CD4-positive, alpha-beta T cell treated with Interleukin-6 at 100 ng/mL for 8 hours (primary cell): ENCODE measurements around the gene ERCC6.

Source experiments
- DNase-seq: peaks from one replicate; pipeline ENCODE4 v3.0.0-alpha.2; 2020; ENCODE audit warnings: mixed read lengths, low spot score

ERCC6 gene

DNA sequence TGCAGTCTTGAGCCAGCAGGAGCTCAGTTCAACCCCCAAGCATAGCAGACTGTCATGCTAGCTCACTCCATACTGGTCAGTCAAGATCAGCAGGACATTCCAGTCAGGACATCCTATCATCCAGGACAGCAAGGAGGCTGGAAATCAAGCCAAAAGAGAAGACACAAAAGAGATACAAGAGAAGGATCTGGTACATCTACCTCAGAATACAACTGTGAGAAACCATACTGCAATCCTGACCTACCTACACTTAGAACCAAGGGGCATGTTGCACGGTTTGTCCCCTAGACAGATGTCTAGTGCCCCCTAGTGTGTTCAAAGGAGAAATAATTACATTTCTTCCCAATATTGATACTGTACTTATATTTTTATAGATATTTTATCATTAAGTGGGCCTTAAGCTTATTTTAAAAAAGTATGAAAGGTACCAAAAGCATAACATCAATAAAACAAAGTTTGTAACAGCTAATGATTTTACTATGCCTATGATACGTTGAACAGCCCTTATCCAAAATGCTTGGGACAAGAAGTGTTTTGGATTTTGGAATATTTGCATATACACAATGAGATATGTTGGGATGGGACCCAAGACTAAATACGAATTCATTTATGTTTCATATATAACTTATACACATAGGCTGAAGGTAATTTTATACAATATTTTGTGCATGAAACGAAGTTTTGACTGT, 26.7 kb downstream of the ERCC6 start:
- peak; percentile 27 for DNase-seq

DNA sequence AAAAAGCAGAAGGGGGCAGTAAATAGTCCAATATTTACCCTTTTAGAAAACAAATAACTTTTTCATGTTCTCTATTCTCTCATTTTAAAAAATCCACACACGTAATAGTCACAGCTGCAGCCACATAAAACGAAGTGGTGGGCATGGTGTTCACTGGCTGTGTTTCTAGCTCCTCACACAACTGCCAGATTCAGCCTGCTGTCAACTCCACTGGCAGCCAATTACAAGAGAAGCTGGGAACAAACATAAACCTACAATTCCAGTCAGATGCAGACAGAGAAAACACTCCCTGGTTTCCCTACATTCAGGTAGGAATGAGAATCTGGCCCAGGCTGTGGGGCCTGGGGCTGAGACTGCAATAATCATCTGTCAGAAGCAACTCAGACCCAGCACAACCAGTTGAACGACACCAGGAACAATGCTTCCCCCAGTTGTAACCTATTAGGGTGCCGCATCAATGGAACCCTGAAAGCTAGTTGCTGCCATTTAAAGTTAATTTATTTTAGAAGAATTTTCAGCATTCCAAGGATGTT, 29.1 kb downstream of the ERCC6 start:
- DNase-seq = no peak

DNA sequence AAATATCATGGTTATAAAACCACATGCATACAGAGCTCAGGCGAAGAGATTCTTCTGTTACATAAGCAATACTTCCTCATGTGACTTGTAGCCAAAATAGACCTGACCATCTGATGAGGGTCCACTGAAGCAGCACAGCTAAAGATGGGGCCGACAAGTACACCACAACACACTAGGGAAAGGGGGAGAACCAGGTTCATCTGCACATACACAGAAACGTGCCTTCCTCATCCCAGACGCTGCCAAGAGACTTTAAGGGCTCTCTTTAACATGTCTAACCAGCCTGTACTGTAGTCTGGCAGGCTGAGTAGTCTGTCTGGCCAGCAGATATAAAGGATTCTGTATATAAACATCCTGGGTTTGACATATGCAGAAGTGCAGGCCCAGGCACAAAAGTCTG, 30.3 kb downstream of the ERCC6 start:
- no peak for DNase-seq

DNA sequence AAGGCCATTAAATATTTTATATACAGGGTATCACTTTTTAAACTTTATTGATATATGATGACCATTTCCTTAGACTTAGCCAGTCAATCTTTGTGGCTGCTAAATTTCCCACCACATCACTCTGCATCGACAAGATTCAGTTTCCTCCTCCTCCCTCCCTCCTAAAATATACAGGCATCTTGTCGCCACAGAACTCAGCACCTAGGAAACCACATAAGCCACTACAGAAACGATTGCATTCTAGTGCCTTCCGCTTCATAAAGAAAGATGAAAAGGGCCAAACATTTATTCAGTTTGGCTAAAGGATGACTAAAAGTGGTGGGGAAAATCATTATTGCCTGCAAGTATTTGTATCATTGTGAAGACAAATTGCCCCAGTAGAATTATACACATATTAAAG, 30.7 kb downstream of the ERCC6 start:
- DNase-seq = peak; percentile 50

DNA sequence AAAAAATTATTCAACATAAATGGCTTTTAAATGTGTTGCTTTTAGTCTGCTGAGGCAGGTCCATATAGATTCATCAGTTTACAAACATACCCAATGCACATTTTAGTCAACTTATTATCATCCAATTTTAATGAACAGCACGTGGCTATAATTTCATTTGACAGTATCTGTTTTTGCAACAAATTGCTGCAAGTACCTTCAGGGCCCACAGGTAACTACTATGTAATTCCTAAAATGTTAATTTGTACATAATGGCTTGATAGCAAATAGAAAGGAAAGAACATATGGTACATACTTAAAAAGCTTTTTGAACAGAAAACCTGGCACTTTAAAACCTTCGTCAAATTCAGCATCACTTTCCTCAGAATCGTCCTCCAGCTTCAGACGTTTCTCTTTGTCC, 33.3 kb downstream of the ERCC6 start:
- DNase-seq = no peak

DNA sequence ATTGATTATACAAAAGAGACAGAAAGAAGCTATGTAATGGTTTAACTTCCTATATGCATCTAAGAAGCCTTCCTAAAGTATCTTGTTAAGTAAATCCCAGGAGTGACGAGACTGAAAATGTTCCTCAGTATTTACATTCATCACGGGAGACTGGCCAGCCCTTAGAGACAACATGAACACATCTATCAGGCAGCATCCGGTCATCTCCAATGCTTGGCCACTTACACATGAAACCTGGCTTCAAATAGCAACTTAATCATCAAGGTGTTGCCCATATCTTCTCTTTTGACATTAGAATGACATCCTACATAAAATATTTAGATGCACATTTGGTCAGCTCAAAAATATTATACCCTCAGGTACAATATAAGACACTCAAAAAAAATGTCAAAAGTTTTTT, 33.8 kb downstream of the ERCC6 start:
- DNase-seq = no peak

DNA sequence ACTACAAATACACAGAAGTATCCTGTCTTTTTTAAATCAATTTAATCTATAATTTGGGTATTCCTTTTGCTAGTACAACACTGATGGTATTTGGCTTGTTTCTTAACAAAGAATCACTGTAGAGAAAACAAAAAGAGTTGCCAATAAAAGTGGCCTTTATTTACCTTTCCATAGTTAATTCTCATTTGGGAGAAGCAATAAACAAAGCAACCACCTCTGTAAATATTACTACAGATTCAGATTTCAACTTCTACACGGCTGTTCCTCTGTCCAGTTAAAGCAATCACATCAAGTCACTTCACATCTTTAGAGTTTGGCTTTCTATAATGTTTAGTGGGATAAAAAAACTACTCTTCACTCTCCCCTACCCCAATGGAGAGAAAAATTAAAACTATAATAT, 34.4 kb downstream of the ERCC6 start:
- DNase-seq = no peak

DNA sequence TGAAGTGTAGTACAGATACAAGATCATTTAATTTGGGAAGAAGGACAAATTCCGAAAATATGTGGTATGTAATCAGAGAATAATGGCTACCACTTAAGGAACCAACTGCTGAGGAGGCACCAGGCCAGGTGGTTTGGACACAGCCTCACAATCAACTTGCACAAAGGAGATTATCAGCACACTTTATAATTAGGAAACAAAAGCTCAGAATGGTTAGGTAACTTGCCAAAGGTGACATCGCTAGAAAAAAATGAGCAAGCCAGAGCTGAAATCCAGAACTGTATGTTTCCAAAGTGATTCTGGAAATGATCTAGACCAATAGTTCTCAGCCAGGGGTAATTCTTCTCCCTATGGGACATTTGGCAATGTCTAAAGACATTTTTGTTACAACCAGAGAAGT, 36.6 kb downstream of the ERCC6 start:
- no peak for DNase-seq

DNA sequence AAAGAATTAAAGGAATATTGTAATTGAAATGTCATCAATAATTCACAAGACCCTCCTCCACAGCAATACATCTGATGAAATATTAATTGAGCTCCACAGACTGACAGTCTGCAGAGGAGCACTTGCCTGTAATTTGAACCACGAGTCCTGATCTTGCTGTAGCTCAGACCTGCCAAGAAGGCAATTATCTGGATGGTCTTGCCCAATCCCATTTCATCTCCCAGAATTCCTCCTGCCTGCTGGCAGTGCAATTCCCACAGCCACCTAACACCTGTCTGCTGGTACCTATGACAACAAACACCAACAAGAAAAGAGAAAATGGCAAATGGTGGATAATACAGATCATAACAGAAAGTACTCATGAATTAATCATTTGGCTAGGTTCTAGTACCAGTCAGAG, 38.5 kb downstream of the ERCC6 start:
- no peak for DNase-seq

DNA sequence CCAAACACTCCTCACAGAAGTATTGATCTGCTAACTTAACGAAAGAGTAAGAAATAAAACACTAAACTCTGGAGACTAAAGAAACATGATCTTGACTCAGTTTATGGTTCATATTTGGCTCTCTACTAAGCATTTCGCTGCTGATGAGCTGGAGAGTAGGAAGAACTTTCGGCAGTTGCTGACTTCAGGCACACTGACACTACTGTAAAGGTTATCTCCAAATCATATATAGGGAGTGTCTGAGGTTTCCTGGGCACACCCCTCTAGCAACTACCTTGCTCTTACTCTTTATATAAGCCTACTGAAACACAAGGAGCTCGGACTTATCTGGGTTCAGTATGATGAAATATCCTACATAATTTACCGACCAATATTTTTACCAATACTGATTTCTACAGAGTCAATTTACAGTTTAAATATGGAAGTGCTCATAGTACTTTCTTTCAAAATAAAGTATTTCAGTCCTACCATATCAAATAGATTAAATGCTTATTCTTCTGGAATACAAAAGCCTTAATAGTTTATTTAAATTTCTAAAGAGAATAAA, 39.5 kb downstream of the ERCC6 start:
- no peak for DNase-seq

DNA sequence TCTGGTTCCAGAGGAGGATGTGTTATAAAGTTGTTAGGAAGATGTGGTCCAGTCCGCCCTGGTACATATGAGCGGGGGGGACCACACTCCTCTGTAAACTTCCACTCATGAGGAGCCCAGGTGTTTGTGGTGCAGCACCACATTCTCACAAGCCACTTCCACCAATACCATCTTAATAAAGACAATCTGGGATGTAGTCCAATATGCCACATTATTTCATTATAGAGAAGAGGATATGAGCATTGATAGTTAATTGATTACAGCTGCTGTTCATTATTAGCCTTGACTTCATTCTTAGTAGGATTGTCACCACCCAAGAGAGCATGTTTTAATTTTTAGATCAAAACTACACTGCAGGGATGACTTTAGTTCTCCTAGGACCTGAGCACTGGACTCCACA, 40.5 kb downstream of the ERCC6 start:
- no peak for DNase-seq

DNA sequence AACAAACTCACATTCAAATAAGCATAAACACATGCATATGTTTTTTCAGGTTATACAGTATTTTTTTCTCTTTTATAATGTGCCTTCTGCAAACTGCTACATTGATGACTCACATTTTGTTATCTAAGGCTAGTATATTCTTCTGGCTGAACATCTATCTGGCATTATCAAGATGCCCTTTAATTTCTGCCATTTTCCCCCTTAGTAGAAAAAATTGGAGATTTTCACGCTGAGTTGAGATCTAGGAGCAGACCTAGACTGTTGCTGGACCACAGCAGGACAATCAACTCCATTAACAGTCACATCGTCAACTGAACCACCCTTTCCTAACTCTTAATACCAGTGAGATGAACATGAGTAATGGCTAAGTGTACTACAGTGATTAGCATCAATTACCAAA, 41.6 kb downstream of the ERCC6 start:
- no peak for DNase-seq

DNA sequence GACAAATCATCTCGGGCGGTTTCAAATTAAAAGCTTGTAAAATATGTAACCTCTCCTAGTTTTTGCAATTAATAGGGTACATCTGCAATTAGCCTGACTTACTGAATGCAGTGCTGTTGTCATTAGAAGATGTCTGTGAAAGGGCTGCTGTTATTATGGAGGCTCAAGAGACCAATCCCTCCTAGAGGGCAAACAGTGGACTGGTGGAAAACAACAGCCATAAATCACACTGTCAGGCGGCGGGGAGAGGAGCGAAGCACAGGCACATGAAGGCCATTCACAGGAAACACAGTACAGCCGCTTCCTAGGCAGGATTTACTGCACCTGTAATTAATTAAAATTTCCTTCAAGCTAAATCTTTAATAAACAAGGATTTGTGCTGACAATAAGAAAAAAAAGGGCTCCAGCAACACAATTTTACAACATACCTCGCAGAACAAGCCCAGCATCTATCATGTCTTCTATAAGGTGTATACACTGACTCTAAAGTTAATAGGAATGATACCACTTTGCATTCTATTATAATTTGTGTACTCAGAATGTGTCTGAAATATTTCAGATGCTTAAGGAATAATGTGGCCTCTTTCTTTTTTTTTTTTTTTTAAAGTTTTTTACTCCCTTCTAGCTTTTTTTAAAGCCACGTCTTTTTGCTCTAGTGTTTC, 50.7 kb downstream of the ERCC6 start:
- DNase-seq = no peak

DNA sequence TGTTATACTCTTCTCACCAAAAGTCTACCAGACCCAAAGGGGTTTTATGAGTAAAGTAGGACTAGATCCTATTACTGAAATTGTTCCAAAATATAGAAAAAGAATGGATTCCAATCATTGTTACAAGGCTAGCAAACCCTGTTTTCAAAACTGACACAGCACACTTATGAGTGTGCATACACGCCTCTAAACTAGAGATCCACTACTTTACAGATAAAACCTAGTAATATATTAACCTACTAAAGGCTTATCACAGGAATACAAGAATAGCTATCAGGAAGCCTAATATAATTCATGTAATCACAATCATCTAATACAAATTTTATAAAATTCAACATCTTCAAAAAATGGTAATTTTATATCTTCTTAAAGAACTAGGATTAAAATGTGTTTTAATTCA, 52.2 kb downstream of the ERCC6 start:
- DNase-seq = no peak

DNA sequence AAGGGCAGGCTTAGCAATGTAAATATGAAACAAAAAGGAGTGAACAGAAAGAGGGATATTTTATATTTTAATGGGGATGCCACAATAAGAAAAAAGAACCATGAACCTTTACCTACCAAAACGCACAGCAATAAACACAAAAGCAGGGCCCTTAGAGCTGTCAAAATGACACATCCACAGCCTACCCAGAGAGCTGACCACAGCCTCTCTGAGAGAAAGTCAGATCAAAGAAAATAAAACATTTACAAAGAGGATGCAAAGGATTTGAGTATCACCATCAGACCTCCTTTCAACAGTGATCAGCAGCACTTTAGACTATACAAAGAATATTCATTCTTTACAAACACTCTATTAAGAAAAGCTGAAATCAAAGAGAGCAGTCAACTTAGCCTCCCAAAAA, 52.9 kb downstream of the ERCC6 start:
- no peak for DNase-seq

DNA sequence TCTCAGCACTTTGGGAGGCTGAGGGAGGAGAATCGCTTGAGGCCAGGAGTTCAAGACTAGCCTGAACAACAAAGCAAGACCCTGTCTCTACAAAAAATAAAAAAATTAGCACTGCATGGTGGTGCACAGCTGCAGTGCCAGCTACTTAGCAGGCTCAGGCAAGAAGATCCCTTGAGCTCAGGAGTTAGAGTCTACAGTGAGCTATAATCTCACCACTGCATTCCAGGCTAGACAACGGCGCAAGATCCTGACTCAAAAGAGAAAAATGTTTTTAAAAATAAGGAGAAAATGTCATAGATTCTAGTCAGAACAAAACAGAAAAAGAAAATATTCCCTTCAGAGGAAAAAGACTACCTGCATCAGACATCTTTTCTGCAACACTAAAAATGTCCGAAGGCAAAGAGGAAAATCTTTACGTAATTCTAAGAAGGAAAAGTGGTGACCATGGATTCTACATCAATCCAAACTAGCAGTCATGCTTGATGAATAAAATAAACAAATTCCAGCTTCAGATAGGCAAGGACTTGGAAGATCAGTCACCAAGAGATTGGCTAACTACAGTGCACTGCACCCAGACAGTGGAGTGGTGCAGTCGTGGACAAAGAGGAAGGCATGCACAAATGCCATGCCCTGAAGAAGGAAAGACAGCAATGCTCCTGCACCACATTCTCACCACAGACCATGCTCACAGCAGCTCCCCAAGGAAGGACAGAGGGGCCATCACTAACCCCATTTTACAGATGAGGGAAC, 54.3 kb downstream of the ERCC6 start:
- no peak for DNase-seq

DNA sequence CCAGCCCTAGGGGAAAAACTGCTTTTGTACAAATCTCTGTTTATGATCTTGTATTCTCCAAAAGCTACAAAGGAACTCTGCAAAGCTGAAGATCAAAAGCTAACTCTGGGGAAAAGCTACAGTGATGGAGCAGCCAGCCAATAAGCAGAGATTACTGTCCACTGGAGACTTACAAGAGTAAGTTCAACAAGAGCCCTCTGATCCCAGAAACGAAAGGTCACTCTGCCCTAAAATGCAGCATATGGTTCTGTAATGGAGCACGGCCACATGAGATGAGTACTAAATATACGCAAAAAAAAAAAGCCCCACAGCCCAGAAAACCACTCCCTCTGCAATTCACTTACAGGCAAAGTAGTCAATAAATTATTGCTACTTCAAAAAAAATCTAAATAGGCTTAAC, 60.1 kb downstream of the ERCC6 start:
- DNase-seq = no peak

DNA sequence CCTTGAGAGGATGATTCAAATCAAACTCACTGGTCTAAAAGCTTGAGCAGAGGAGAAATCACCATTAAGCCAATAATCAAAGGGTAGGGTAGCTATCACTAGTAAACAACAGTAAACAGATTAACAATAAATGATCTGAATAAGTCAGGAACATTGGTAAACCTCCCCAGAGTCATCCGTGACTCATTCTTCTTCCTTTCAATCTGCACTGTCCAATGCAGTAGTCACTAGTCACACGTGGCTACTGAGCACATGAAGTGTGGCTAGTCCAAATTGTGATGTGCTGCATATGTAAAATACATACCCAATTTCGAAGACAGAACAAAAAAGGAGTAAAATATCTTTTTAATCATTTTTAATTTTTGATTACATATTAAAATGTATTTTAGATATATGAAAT, 64.0 kb downstream of the ERCC6 start:
- no peak for DNase-seq

DNA sequence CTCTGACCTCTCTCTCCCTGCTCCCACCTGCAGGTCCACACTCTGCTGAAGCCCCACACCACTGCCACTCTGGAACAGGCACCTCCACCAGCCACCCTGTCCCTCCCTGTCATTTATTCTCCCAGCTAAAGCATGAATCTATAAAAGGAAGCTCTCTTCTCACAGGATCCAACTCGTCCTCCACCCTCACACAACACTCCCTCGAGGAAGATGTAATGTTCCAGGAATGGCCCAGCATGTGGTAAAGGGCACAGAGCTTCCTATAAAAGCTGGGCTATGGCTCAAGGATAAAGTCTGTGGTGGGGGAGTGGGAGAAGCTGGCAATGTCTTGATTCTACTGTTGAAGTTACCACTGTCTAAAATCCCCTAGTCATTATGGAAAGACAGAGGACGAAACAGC, 67.4 kb downstream of the ERCC6 start:
- DNase-seq = no peak

DNA sequence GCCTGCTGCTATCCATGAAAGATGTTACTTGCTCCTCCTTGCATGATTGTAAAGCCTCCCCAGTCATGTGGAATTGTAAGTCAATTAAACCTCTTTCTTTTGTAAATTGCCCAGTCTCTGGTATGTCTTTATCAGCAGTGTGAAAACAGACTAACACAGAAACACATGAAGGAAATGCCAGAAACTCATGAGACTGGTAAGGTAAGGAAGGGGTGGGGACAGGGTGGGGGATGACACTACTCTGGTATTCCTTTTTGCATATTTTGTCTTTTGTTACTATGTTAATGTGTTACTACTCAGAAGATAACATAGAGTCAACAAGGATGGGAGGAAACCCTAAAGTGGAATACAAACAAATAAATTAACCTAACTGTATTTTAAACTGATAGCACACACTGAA, 73.2 kb downstream of the ERCC6 start:
- DNase-seq = no peak
